Endothelial cell of umbilical vein (primary cell): ENCODE measurements around the gene NTN4. TPM values are rescaled to one million over a fixed set of nuclear protein-coding genes. Genes with fewer than 3 reads are reported as not detected.

Experiments
- BruUV-seq: library from RNA; stranded (reverse); fragments of 400-500 nt; replicated peaks from 2 replicates; lab custom pipeline; 2021; lab: Mats Ljungman, UMichigan
- CTCF ChIA-PET: fragments of 300-600, 350-600 bp; sonication (Branson Sonifier 250); formaldehyde crosslinking; loops from one replicate; lab custom pipeline; 2021; ENCODE audit warnings: antibody characterized with exemption, inconsistent platforms; lab: Charles Lee
- POLR2A ChIA-PET: fragments of 300-600, 350-600 bp; sonication (Branson Sonifier 250); formaldehyde crosslinking; loops from one replicate; lab custom pipeline; 2021; ENCODE audit warnings: antibody characterized with exemption, inconsistent platforms; lab: Charles Lee
- DNase-seq: peaks from one replicate; pipeline ENCODE4 v3.0.0-alpha.2; 2011; ENCODE audit warnings: low read depth, low spot score
- FAIRE-seq: peaks from 2 replicates; lab custom pipeline; 2011; peaks lifted over from hg19 to GRCh38; lab: Jason Lieb, UNC
- H2AFZ ChIP-seq: 2 replicates; pipeline ENCODE4 v1.6.0; 2012; ENCODE audit warnings: low read depth, low read length, control low read depth, inconsistent platforms
- H3K27ac ChIP-seq: 2 replicates; pipeline ENCODE4 v1.5.1; 2011; ENCODE audit warnings: low read depth, mild to moderate bottlenecking, control low read depth, low read length, moderate library complexity; ENCODE audit not compliant: insufficient read depth
- H3K27me3 ChIP-seq, 2 experiments: 2 replicates each; pipeline versions ENCODE4 v1.6.0 to v1.6.1; 2011; ENCODE audit warnings: low read length in 2 of 2, mixed read lengths in 1 of 2; ENCODE audit not compliant: control insufficient read depth in 2 of 2, insufficient read depth in 2 of 2
- H3K36me3 ChIP-seq, 2 experiments: 2 replicates in 1 of 2; 3 replicates in 1 of 2; pipeline ENCODE4 v1.5.1; 2011; ENCODE audit warnings: low read length in 2 of 2, mild to moderate bottlenecking in 1 of 2, moderate library complexity in 1 of 2; ENCODE audit not compliant: control insufficient read depth in 2 of 2, insufficient read depth in 2 of 2; ENCODE audit errors: extremely low read depth in 1 of 2
- H3K4me1 ChIP-seq: 3 replicates; pipeline ENCODE4 v1.5.1; 2011; ENCODE audit warnings: mild to moderate bottlenecking, low read length; ENCODE audit not compliant: control insufficient read depth, insufficient read depth; ENCODE audit errors: extremely low read depth
- H3K4me2 ChIP-seq: 2 replicates; pipeline ENCODE4 v1.6.1; 2011; ENCODE audit warnings: low read length, control low read depth, mixed read lengths; ENCODE audit not compliant: insufficient read depth
- H3K4me3 ChIP-seq, 3 experiments: fragments of 200-600 bp in 1 of 3; sonication (generic), shearing (Covaris generic) in 1 of 3; replicated peaks in 1 of 3; 2 replicates each; pipeline ENCODE4 v1.5.1; 2011 to 2016; ENCODE audit warnings: control low read depth in 3 of 3, low read length in 3 of 3, mild to moderate bottlenecking in 2 of 3, inconsistent platforms in 1 of 3, low read depth in 1 of 3, moderate library complexity in 1 of 3; ENCODE audit not compliant: insufficient read depth in 1 of 3
- H3K79me2 ChIP-seq: 2 replicates; pipeline ENCODE4 v1.6.0; 2012; ENCODE audit warnings: low read length, inconsistent platforms; ENCODE audit not compliant: control insufficient read depth, insufficient read depth
- H3K9ac ChIP-seq: replicated peaks from 2 replicates; pipeline ENCODE3; 2011; ENCODE audit warnings: low read length, control low read depth; ENCODE audit not compliant: insufficient read depth; ENCODE audit errors: extremely low read depth
- H3K9me1 ChIP-seq: replicated peaks from 3 replicates; pipeline ENCODE4 v1.6.0; 2011; ENCODE audit warnings: mild to moderate bottlenecking, low read length; ENCODE audit not compliant: control insufficient read depth, insufficient read depth; ENCODE audit errors: extremely low read depth
- H3K9me3 ChIP-seq: replicated peaks from 2 replicates; pipeline ENCODE4 v1.5.1; 2012; ENCODE audit warnings: low read length, inconsistent platforms; ENCODE audit not compliant: control insufficient read depth, insufficient read depth
- H4K20me1 ChIP-seq: replicated peaks from 2 replicates; pipeline ENCODE3; 2011; ENCODE audit warnings: mild to moderate bottlenecking, low read length; ENCODE audit not compliant: control insufficient read depth, insufficient read depth; ENCODE audit errors: extremely low read depth
- EZH2 ChIP-seq: IDR thresholded peaks from 2 replicates; pipeline ENCODE4 v1.6.1; 2012; ENCODE audit warnings: borderline replicate concordance, low read depth, mild to moderate bottlenecking, moderate library complexity, low read length, inconsistent platforms; ENCODE audit not compliant: severe bottlenecking
- FOS ChIP-seq: IDR thresholded peaks from 2 replicates; pipeline ENCODE4 v1.6.1; 2011; ENCODE audit warnings: mild to moderate bottlenecking, low read length, moderate library complexity, borderline replicate concordance; ENCODE audit not compliant: insufficient read depth
- GATA2 ChIP-seq: IDR thresholded peaks from 2 replicates; pipeline ENCODE4 v1.7.0; 2011; ENCODE audit warnings: low read depth, mild to moderate bottlenecking, moderate library complexity, mixed read lengths, low read length; ENCODE audit not compliant: insufficient read length, insufficient read depth
- JUN ChIP-seq: IDR thresholded peaks from 2 replicates; pipeline ENCODE4 v1.6.1; 2011; ENCODE audit warnings: borderline replicate concordance, low read depth; ENCODE audit not compliant: insufficient read length, insufficient read depth
- MYC ChIP-seq: IDR thresholded peaks from one replicate; pipeline ENCODE4 v1.6.1; 2011; ENCODE audit warnings: mild to moderate bottlenecking, low read depth, low read length
- POLR2A ChIP-seq: IDR thresholded peaks from 2 replicates; pipeline ENCODE4 v1.6.1; 2012; ENCODE audit warnings: low read depth, mild to moderate bottlenecking, control low read depth, low read length
- POLR2AphosphoS5 ChIP-seq: IDR thresholded peaks from 2 replicates; pipeline ENCODE4 v1.6.1; 2012; ENCODE audit warnings: low read depth, mild to moderate bottlenecking, control low read depth, low read length, moderate library complexity; ENCODE audit not compliant: insufficient read depth
- dilution Hi-C: fragments of 300-500 bp; cut with MboI; formaldehyde crosslinking; loops from one replicate; pipeline ENCODE4 v1.15.0; 2019; ENCODE audit warnings: low sequenced_read_pairs; ENCODE audit not compliant: extremely low pct_ligation_motif_present
- intact Hi-C: fragments of 100-400 bp; cut with micrococcal nuclease; formaldehyde crosslinking; loops from one replicate; pipeline ENCODE4 v1.10.0; 2022
- polyA plus RNA-seq, 4 experiments: library from polyadenylated mRNA; depleted of rRNA in 3 of 4; stranded (reverse) in 3 of 4; unstranded in 1 of 4; fragments of >200 nt; gene quantifications; 2 replicates each; pipeline versions ENCODE4 v1.2.1 to v1.2.3, GENCODE V29; 2011 to 2012; ENCODE audit warnings: missing spikeins in 1 of 4
- total RNA-seq: library from RNA; stranded (reverse); gene quantifications from 2 replicates; pipeline ENCODE4 v1.2.3, GENCODE V29; 2021
- TF ChIP-seq, protein P1 (sequence below): IDR thresholded peaks from 2 replicates; pipeline ENCODE4 v1.6.1; 2011; ENCODE audit not compliant: insufficient read depth, insufficient read length
- TF ChIP-seq, protein P2 (sequence below), 2 donors: IDR thresholded peaks; 1 replicate in 1 of 2; 2 replicates in 1 of 2; pipeline ENCODE4 v1.5.1; 2011; ENCODE audit warnings: low read length in 2 of 2, mild to moderate bottlenecking in 2 of 2, moderate library complexity in 2 of 2, control low read depth in 1 of 2, inconsistent platforms in 1 of 2, low read depth in 1 of 2; ENCODE audit not compliant: insufficient read depth in 1 of 2; ENCODE audit errors: extremely low read depth in 1 of 2

Gene NTN4
- total and polyA plus RNA-seq, 2 donors (not counting 3 experiments of a cell fraction or from before 2014, with no cell fraction given) = 120 to 317 TPM

DNA sequence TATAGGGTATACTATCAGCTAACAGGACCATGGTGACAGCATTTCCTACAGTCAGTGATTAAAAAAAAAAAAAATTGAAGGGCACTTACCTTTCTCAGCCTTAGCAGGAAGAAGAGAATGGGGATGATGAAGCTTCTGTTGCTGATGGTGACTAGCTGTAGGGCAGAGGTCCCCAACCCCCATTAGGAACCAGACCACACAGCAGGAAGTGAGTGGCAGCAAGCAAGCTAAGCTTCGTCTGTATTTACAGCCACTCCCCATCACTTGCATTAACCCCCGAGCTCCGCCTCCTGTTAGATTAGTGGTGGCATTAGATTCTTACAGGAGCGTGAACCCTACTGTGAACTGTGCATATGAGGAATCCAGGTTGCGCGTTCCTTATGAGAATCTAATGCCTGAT, 148.0 kb downstream of the NTN4 start:
- intact Hi-C loops = no loop called here
- H3K9me3 ChIP-seq = no peaks in the 10 kb centered on the region
- POLR2A ChIA-PET = no interaction called here

More for the DNA sequence above, 148.0 kb downstream of the NTN4 start:
- Histone ChIP-seq H3K4me1 (peaks cover 12% of the 10 kb centered on the region), H3K27me3 (no peaks in the 10 kb centered on the region), H2AFZ (no peak overlapping the region), H3K9ac (no peak overlapping the region), H3K79me2 (no peaks in the 10 kb centered on the region), H3K4me2 (no peak overlapping the region), H3K4me3 (no peak overlapping the region), H3K9me1 (no peaks in the 10 kb centered on the region), H3K27ac (no peak overlapping the region), H4K20me1 (no peaks in the 10 kb centered on the region), H3K36me3 (no peaks in the 10 kb centered on the region)
- FAIRE-seq (no peak), DNase-seq (no peak)
- CTCF ChIA-PET = interaction anchor here (0.6 to 1.5 kb wide), 7 partner anchors 10 to 263 kb away, joined by 3 to 4 read pairs (median 3); no protein-coding TSS in a partner anchor
- dilution Hi-C loops = no loop called here
- no peak for TF ChIP-seq POLR2A
- TF ChIP-seq, protein P1, sequence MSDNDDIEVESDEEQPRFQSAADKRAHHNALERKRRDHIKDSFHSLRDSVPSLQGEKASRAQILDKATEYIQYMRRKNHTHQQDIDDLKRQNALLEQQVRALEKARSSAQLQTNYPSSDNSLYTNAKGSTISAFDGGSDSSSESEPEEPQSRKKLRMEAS = no peak
- TF ChIP-seq EZH2 = no peak
- TF ChIP-seq FOS = no peak
- no peak for TF ChIP-seq JUN
- no peak for TF ChIP-seq POLR2AphosphoS5
- TF ChIP-seq, protein P2, sequence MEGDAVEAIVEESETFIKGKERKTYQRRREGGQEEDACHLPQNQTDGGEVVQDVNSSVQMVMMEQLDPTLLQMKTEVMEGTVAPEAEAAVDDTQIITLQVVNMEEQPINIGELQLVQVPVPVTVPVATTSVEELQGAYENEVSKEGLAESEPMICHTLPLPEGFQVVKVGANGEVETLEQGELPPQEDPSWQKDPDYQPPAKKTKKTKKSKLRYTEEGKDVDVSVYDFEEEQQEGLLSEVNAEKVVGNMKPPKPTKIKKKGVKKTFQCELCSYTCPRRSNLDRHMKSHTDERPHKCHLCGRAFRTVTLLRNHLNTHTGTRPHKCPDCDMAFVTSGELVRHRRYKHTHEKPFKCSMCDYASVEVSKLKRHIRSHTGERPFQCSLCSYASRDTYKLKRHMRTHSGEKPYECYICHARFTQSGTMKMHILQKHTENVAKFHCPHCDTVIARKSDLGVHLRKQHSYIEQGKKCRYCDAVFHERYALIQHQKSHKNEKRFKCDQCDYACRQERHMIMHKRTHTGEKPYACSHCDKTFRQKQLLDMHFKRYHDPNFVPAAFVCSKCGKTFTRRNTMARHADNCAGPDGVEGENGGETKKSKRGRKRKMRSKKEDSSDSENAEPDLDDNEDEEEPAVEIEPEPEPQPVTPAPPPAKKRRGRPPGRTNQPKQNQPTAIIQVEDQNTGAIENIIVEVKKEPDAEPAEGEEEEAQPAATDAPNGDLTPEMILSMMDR (IDR thresholded peaks at IDR 0.05; ENCODE audit: extremely low read depth in 1 of 2, insufficient read depth in 1 of 2, low read depth in 1 of 2, low read length in 2 of 2) = no peak
- no peak for TF ChIP-seq GATA2
- TF ChIP-seq MYC = no peak
- BruUV-seq = no TSS peak
